DOHH2 (cell line): Measurements from ENCODE around the gene DNAH3.
"Not testable (repeated sequence)": the region's sequence is repeated elsewhere in the genome, so short reads cannot be mapped to it uniquely, and the experiment has no call there.

Experiments
- H3F3A ChIP-seq: fragments of 200-600 bp; sonication (generic), shearing (Covaris generic); 2 replicates; pipeline ENCODE4 v1.6.0; 2016; ENCODE audit warnings: antibody characterized with exemption, mild to moderate bottlenecking; ENCODE audit not compliant: control insufficient read depth, insufficient read depth
- H3K27ac ChIP-seq: fragments of 200-600 bp; sonication (generic); 2 replicates; pipeline ENCODE4 v1.5.1; 2014; ENCODE audit warnings: low read depth, mild to moderate bottlenecking, low read length, moderate library complexity
- H3K27me3 ChIP-seq: fragments of 200-600 bp; sonication (generic); 2 replicates; pipeline ENCODE4 v1.6.1; 2014; ENCODE audit warnings: mild to moderate bottlenecking, low read length, mixed read lengths; ENCODE audit not compliant: control insufficient read depth
- H3K36me3 ChIP-seq: fragments of 200-600 bp; sonication (generic); 2 replicates; pipeline ENCODE4 v1.6.1; 2014; ENCODE audit warnings: mild to moderate bottlenecking, low read length, moderate library complexity, mixed read lengths; ENCODE audit not compliant: control insufficient read depth
- H3K4me1 ChIP-seq: fragments of 200-600 bp; sonication (generic); 2 replicates; pipeline ENCODE4 v1.6.1; 2014; ENCODE audit warnings: mild to moderate bottlenecking, low read length, mixed read lengths; ENCODE audit not compliant: control insufficient read depth
- H3K4me2 ChIP-seq: fragments of 200-600 bp; sonication (generic); 2 replicates; pipeline ENCODE4 v1.6.0; 2014; ENCODE audit warnings: mild to moderate bottlenecking, low read length, moderate library complexity
- H3K4me3 ChIP-seq: fragments of 200-600 bp; sonication (generic); 2 replicates; pipeline ENCODE4 v1.5.1; 2014; ENCODE audit warnings: mild to moderate bottlenecking, low read length, mixed read lengths
- H3K79me2 ChIP-seq: fragments of 200-600 bp; sonication (generic); 2 replicates; pipeline ENCODE4 v1.6.1; 2014; ENCODE audit warnings: mild to moderate bottlenecking, low read length, mixed read lengths; ENCODE audit not compliant: control insufficient read depth
- H3K9me2 ChIP-seq: fragments of 200-600 bp; sonication (generic); replicated peaks from 2 replicates; pipeline ENCODE4 v1.6.1; 2014; ENCODE audit warnings: mild to moderate bottlenecking, low read length, mixed read lengths; ENCODE audit not compliant: control insufficient read depth
- H3K9me3 ChIP-seq: fragments of 200-600 bp; sonication (generic); 2 replicates; pipeline ENCODE4 v1.6.1; 2014; ENCODE audit warnings: antibody characterized with exemption, low read length, mixed read lengths; ENCODE audit not compliant: control insufficient read depth, insufficient read depth
- H4K20me1 ChIP-seq: fragments of 200-600 bp; sonication (generic); 2 replicates; pipeline ENCODE4 v1.6.0; 2014; ENCODE audit warnings: low read depth, mild to moderate bottlenecking, antibody characterized with exemption, low read length, moderate library complexity; ENCODE audit not compliant: control insufficient read depth, insufficient read depth
- EZH2phosphoT487 ChIP-seq: fragments of 200-600 bp; sonication (generic); IDR thresholded peaks from 2 replicates; pipeline ENCODE4 v1.6.1; 2017; ENCODE audit warnings: borderline replicate concordance, mild to moderate bottlenecking, antibody characterized with exemption, low read length, moderate library complexity, mixed read lengths
- TF ChIP-seq, protein P1 (sequence below): fragments of 200-600 bp; sonication (generic); IDR thresholded peaks from one replicate; pipeline ENCODE4 v1.5.1; 2014; ENCODE audit warnings: antibody characterized with exemption, mild to moderate bottlenecking, low read depth, low read length; ENCODE audit not compliant: poor library complexity, severe bottlenecking

Gene DNAH3

DNA sequence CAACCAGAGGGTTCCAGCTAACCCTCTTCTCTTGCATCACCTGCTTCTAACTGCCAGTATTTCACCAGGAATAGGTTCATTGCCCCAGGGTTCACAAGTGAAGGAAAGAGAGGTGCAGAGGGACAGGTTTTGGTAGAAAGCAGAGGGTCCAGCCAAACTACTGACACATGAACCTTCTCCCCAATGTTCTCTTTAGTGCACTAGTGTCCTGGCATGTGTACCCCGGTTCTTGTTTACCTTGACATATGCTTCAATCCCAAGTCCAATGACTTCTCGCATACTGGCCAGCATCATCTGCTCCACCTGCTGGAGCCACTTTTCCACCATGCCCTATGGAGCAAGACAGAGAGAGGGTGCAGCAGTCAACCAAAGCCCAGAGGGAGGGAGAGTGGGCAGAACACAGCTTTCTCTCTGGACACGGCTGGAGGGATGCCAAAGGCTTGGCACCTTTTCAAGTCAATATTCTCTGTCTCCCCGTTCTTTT, 90.6 kb downstream of the DNAH3 start:
- Histone ChIP-seq H3K27ac (no peak overlapping the region), H3K9me2 (no peaks in the 10 kb centered on the region), H3K79me2 (no peaks in the 10 kb centered on the region), H3K4me2 (no peak overlapping the region), H3K4me3 (no peak overlapping the region), H3K4me1 (no peaks in the 10 kb centered on the region), H4K20me1 (no peaks in the 10 kb centered on the region), H3F3A (no peaks in the 10 kb centered on the region), H3K36me3 (no peaks in the 10 kb centered on the region), H3K9me3 (no peaks in the 10 kb centered on the region), H3K27me3 (no peaks in the 10 kb centered on the region; the same call in 1 of the 2 replicates)
- TF ChIP-seq, protein P1, sequence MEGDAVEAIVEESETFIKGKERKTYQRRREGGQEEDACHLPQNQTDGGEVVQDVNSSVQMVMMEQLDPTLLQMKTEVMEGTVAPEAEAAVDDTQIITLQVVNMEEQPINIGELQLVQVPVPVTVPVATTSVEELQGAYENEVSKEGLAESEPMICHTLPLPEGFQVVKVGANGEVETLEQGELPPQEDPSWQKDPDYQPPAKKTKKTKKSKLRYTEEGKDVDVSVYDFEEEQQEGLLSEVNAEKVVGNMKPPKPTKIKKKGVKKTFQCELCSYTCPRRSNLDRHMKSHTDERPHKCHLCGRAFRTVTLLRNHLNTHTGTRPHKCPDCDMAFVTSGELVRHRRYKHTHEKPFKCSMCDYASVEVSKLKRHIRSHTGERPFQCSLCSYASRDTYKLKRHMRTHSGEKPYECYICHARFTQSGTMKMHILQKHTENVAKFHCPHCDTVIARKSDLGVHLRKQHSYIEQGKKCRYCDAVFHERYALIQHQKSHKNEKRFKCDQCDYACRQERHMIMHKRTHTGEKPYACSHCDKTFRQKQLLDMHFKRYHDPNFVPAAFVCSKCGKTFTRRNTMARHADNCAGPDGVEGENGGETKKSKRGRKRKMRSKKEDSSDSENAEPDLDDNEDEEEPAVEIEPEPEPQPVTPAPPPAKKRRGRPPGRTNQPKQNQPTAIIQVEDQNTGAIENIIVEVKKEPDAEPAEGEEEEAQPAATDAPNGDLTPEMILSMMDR, result no peak
- no peak for TF ChIP-seq EZH2phosphoT487

DNA sequence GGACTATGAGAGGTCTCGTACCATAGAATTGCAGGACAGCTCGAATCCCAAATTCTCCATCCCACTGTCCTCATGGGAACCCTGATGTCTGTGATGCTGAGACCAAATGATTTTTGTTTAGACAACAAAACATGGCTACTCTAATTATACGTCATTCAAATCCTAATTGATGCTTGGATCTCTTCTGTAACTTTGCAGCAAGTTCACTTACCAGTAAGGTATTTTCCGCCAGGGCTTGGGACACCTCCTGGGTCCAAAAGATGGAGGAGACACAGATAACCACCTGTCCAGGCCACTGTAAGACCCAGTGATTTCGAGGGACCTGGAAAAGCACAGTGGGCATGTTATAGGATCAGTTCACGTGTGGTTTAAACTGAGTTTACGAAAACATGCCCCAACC, 92.8 kb downstream of the DNAH3 start:
- no peak overlapping the region for H3K4me3 ChIP-seq
- H3F3A ChIP-seq, result no peaks in the 10 kb centered on the region
- H3K9me3 ChIP-seq, result no peaks in the 10 kb centered on the region
- H3K36me3 ChIP-seq, result no peaks in the 10 kb centered on the region
- no peaks in the 10 kb centered on the region for H3K79me2 ChIP-seq
- no peaks in the 10 kb centered on the region for H4K20me1 ChIP-seq
- no peaks in the 10 kb centered on the region for H3K9me2 ChIP-seq
- no peaks in the 10 kb centered on the region for H3K4me1 ChIP-seq
- TF ChIP-seq EZH2phosphoT487, result no peak
- TF ChIP-seq, protein P1, result no peak
- H3K27ac ChIP-seq, result no peak overlapping the region
- H3K4me2 ChIP-seq, result no peak overlapping the region
- H3K27me3 ChIP-seq, result no peaks in the 10 kb centered on the region; the same call in 1 of the 2 replicates

DNA sequence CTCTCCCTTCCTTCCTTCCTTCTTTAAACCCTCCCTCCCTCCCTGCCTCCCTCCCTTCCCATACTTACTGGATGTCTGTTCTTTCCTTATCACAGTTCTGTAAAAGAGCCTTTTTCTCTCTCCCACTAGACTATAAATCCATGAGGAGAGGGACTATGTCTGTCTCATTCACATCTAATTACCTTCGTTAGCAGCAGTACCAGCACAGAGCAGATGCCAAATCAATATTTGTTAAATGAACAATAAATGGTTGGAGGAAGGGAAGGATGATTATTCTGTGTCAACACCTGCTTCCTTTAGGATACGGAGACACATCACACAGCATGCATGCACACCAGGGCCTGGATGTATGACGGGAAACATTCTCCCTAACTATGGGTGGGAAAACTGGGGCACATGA, 94.2 kb downstream of the DNAH3 start:
- Histone ChIP-seq H3K4me1 (no peaks in the 10 kb centered on the region), H3K27me3 (no peaks in the 10 kb centered on the region; the same call in 1 of the 2 replicates), H3K27ac (no peak overlapping the region), H3K9me2 (no peaks in the 10 kb centered on the region), H3K4me2 (no peak overlapping the region), H3K36me3 (no peaks in the 10 kb centered on the region), H4K20me1 (no peaks in the 10 kb centered on the region), H3K79me2 (no peaks in the 10 kb centered on the region), H3K9me3 (no peaks in the 10 kb centered on the region), H3F3A (no peaks in the 10 kb centered on the region), H3K4me3 (no peak overlapping the region)
- TF ChIP-seq, protein P1, result no peak
- no peak for TF ChIP-seq EZH2phosphoT487

DNA sequence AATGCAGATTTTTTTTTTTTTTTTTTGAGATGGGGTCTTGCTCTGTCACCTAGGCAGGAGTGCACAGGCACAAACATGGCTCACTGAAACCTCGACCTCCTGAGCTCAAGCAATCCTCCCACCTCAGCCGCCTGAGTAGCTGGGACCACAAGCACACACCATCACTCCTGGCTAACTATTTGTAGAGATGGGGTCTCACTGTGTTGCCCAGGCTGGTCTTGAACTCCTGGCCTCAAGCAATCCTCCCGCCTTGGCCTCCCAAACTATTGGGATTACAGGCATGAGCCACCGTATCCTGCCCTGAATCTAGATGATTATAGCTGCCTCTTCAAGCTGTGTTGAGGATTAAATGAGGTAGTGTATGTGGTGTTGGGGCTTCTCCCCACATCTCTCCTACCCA, 94.9 kb downstream of the DNAH3 start:
- H3K79me2 ChIP-seq, H4K20me1 ChIP-seq, H3K9me2 ChIP-seq, H3K4me3 ChIP-seq, H3K4me1 ChIP-seq, H3K9me3 ChIP-seq, H3K4me2 ChIP-seq, H3F3A ChIP-seq, H3K36me3 ChIP-seq, H3K27me3 ChIP-seq, H3K27ac ChIP-seq: not testable (repeated sequence)
